ENCODE measurements around the gene HDAC4. TPM values are rescaled to one million over a fixed set of nuclear protein-coding genes. Genes with fewer than 3 reads are reported as not detected.

HDAC4 gene
- total RNA-seq, 1 experiment from 2014 or later: 44.4 TPM

DNA sequence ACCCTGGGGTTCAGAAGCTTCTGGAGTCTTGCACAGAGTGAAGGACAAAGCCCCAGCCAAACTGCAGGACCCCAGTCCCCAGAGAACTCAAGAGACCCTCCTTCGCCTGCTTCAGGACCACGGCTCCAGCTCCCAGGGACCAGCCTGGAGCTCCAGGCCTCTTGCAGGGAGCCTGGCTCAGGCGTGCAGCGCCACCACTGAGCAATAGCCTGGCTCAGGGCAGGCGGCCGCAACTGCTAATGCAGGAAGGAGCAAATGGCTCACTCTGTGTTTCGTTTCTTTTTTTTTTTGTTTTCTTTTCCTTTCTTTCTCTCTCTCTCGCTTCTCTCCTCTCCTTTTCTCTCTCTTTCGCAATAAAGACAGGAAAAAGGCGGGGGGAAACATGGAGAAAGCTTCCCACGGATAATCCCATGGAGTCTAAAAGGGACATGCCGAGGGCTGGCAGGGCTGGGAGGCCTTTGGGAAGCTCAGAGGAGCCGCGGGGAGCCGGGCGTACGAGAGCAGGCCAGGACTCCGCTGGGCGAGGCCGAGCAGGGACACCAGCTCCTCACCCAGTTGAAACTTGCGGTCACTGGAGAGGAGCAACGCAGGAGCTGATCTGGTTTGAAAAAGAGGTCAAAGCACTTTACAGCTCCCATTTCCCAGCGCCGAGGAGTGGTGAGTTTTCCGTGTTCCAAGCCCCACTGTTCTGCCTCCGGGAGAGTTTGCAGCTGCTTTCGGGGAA, 308.1 kb downstream of the HDAC4 start:
- ATAC-seq (no peak), DNase-seq (ENCODE audit: low spot score) (no peak)
- ChIA-PET CTCF (interaction anchor here (0.6 kb wide), 1 partner anchor 837 kb away, joined by 3 read pairs; no protein-coding TSS in a partner anchor), POLR2A (no interaction called here)
- no peaks in the 10 kb centered on the region; the same call in 1 of the 2 replicates for H3K36me3 Mint-ChIP-seq
- no peaks in the 10 kb centered on the region for H3K4me1 Mint-ChIP-seq
- no peak overlapping the region for H3K27ac Mint-ChIP-seq
- no peak overlapping the region for H3K4me3 Mint-ChIP-seq
- no peaks in the 10 kb centered on the region for H3K27me3 Mint-ChIP-seq (ENCODE audit: low read depth)
- no peaks in the 10 kb centered on the region for H3K9me3 Mint-ChIP-seq
- TF ChIP-seq, protein P1, sequence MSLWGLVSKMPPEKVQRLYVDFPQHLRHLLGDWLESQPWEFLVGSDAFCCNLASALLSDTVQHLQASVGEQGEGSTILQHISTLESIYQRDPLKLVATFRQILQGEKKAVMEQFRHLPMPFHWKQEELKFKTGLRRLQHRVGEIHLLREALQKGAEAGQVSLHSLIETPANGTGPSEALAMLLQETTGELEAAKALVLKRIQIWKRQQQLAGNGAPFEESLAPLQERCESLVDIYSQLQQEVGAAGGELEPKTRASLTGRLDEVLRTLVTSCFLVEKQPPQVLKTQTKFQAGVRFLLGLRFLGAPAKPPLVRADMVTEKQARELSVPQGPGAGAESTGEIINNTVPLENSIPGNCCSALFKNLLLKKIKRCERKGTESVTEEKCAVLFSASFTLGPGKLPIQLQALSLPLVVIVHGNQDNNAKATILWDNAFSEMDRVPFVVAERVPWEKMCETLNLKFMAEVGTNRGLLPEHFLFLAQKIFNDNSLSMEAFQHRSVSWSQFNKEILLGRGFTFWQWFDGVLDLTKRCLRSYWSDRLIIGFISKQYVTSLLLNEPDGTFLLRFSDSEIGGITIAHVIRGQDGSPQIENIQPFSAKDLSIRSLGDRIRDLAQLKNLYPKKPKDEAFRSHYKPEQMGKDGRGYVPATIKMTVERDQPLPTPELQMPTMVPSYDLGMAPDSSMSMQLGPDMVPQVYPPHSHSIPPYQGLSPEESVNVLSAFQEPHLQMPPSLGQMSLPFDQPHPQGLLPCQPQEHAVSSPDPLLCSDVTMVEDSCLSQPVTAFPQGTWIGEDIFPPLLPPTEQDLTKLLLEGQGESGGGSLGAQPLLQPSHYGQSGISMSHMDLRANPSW (CRISPR knock-in tag; conservative IDR thresholded peaks at IDR 0.05; ENCODE audit: low read depth): no peak
- TF ChIP-seq TEAD1 (CRISPR knock-in tag; IDR thresholded peaks at IDR 0.05) (no peak), ATF6 (CRISPR knock-in tag; IDR thresholded peaks at IDR 0.05) (no peak), ZNF416 (CRISPR knock-in tag; IDR thresholded peaks at IDR 0.05) (no peak), KAT7 (CRISPR knock-in tag; IDR thresholded peaks at IDR 0.05; ENCODE audit: borderline replicate concordance) (no peak), IRF2 (CRISPR knock-in tag; IDR thresholded peaks at IDR 0.05; ENCODE audit: borderline replicate concordance, low read depth) (no peak), NFE2L1 (CRISPR knock-in tag; IDR thresholded peaks at IDR 0.05) (no peak), ZBTB21 (CRISPR knock-in tag; IDR thresholded peaks at IDR 0.05; ENCODE audit: borderline replicate concordance) (no peak), ESRRA (CRISPR knock-in tag; IDR thresholded peaks at IDR 0.05; ENCODE audit: borderline replicate concordance) (no peak)
- TF ChIP-seq, protein P2, sequence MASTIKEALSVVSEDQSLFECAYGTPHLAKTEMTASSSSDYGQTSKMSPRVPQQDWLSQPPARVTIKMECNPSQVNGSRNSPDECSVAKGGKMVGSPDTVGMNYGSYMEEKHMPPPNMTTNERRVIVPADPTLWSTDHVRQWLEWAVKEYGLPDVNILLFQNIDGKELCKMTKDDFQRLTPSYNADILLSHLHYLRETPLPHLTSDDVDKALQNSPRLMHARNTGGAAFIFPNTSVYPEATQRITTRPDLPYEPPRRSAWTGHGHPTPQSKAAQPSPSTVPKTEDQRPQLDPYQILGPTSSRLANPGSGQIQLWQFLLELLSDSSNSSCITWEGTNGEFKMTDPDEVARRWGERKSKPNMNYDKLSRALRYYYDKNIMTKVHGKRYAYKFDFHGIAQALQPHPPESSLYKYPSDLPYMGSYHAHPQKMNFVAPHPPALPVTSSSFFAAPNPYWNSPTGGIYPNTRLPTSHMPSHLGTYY (CRISPR knock-in tag; IDR thresholded peaks at IDR 0.05): no peak
- TF ChIP-seq, protein P3, sequence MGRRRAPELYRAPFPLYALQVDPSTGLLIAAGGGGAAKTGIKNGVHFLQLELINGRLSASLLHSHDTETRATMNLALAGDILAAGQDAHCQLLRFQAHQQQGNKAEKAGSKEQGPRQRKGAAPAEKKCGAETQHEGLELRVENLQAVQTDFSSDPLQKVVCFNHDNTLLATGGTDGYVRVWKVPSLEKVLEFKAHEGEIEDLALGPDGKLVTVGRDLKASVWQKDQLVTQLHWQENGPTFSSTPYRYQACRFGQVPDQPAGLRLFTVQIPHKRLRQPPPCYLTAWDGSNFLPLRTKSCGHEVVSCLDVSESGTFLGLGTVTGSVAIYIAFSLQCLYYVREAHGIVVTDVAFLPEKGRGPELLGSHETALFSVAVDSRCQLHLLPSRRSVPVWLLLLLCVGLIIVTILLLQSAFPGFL (CRISPR knock-in tag; IDR thresholded peaks at IDR 0.05; ENCODE audit: borderline replicate concordance): no peak
- TF ChIP-seq, protein P4, sequence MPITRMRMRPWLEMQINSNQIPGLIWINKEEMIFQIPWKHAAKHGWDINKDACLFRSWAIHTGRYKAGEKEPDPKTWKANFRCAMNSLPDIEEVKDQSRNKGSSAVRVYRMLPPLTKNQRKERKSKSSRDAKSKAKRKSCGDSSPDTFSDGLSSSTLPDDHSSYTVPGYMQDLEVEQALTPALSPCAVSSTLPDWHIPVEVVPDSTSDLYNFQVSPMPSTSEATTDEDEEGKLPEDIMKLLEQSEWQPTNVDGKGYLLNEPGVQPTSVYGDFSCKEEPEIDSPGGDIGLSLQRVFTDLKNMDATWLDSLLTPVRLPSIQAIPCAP (CRISPR knock-in tag; IDR thresholded peaks at IDR 0.05): no peak

DNA sequence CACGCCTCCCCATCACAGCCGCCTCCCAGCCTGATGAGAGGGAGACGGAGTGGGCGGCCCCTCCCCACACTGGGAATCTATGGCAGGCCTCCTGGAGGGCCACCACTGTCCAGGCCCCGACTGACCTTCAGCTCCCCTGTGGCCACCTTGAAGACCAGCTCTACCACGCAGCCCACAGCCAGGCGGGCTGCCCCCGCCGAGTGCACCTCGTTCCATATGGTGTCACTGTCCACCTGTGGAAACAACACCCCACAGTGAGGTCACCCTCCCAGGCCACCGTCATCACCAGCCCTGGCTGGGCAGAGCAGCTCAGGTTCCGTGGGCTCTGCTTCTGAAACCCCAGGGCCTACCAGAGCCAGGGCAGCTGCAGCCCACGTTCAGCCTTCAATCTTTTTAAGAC, 310.9 kb downstream of the HDAC4 start:
- ChIA-PET CTCF (no interaction called here), POLR2A (no interaction called here)
- ATAC-seq: no peak
- Mint-ChIP-seq H3K9me3 (no peaks in the 10 kb centered on the region), H3K27ac (no peak overlapping the region), H3K4me3 (no peak overlapping the region), H3K27me3 (ENCODE audit: low read depth) (no peaks in the 10 kb centered on the region), H3K36me3 (no peaks in the 10 kb centered on the region), H3K4me1 (no peaks in the 10 kb centered on the region)
- DNase-seq (ENCODE audit: low spot score): no peak
- no peak for TF ChIP-seq ETV6 (CRISPR knock-in tag; IDR thresholded peaks at IDR 0.05)
- TF ChIP-seq ZNF263 (CRISPR knock-in tag; IDR thresholded peaks at IDR 0.05; ENCODE audit: low read depth): no peak
- no peak for TF ChIP-seq IRF2 (CRISPR knock-in tag; IDR thresholded peaks at IDR 0.05; ENCODE audit: borderline replicate concordance, low read depth)
- TF ChIP-seq CREM (CRISPR knock-in tag; IDR thresholded peaks at IDR 0.05): no peak
- TF ChIP-seq, protein P4 (CRISPR knock-in tag; IDR thresholded peaks at IDR 0.05): no peak
- TF ChIP-seq, protein P5, sequence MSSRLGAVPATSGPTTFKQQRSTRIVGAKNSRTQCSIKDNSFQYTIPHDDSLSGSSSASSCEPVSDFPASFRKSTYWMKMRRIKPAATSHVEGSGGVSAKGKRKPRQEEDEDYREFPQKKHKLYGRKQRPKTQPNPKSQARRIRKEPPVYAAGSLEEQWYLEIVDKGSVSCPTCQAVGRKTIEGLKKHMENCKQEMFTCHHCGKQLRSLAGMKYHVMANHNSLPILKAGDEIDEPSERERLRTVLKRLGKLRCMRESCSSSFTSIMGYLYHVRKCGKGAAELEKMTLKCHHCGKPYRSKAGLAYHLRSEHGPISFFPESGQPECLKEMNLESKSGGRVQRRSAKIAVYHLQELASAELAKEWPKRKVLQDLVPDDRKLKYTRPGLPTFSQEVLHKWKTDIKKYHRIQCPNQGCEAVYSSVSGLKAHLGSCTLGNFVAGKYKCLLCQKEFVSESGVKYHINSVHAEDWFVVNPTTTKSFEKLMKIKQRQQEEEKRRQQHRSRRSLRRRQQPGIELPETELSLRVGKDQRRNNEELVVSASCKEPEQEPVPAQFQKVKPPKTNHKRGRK (CRISPR knock-in tag; IDR thresholded peaks at IDR 0.05; ENCODE audit: borderline replicate concordance): no peak
- TF ChIP-seq, protein P6, sequence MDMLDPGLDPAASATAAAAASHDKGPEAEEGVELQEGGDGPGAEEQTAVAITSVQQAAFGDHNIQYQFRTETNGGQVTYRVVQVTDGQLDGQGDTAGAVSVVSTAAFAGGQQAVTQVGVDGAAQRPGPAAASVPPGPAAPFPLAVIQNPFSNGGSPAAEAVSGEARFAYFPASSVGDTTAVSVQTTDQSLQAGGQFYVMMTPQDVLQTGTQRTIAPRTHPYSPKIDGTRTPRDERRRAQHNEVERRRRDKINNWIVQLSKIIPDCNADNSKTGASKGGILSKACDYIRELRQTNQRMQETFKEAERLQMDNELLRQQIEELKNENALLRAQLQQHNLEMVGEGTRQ (CRISPR knock-in tag; IDR thresholded peaks at IDR 0.05): no peak
- TF ChIP-seq, protein P7, sequence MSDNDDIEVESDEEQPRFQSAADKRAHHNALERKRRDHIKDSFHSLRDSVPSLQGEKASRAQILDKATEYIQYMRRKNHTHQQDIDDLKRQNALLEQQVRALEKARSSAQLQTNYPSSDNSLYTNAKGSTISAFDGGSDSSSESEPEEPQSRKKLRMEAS (CRISPR knock-in tag; IDR thresholded peaks at IDR 0.05): no peak
- TF ChIP-seq HMGA2 (CRISPR knock-in tag; IDR thresholded peaks at IDR 0.05): no peak

All from WTC11 (cell line).